ENCODE data around the gene UNC13C. TPM values are rescaled to one million over a fixed set of nuclear protein-coding genes. Genes with fewer than 3 reads are reported as not detected.

Gene UNC13C
- total and polyA plus RNA-seq, 2 experiments from 2014 or later, result not detected

- 16 to 19% methylated on average over 8 of the region's 8 CpGs for WGBS, 2 experiments (ENCODE audit: low coverage in 1 of 2, low lambda C conversion rate in 2 of 2, missing lambda C conversion rate in 2 of 2)
- H3K36me3 ChIP-seq (ENCODE audit: low read depth), result no peaks in the 10 kb centered on the region
- H3K79me2 ChIP-seq (ENCODE audit: insufficient read depth), result no peaks in the 10 kb centered on the region
- DNase-seq, result no peak
- no peaks in the 10 kb centered on the region for H3K9me3 ChIP-seq (ENCODE audit: low read depth)
- H3K27me3 ChIP-seq (replicated peaks; ENCODE audit: insufficient read depth), result no peaks in the 10 kb centered on the region
- no peak overlapping the region for H3K4me2 ChIP-seq (ENCODE audit: unreplicated experiment)
- H3K4me3 ChIP-seq, result no peak overlapping the region
- no peaks in the 10 kb centered on the region for H3F3A ChIP-seq (ENCODE audit: insufficient read depth)
- H3K9me2 ChIP-seq (ENCODE audit: insufficient read depth), result no peaks in the 10 kb centered on the region
- in situ Hi-C loops (cut with MboI), result no loop called here
- no peak overlapping the region for H2AFZ ChIP-seq
- H3K27ac ChIP-seq, result no peak overlapping the region
- no peak overlapping the region for H3K9ac ChIP-seq
- no peaks in the 10 kb centered on the region for H3K4me1 ChIP-seq (ENCODE audit: insufficient read depth)
- TF ChIP-seq EZH2phosphoT487 (IDR thresholded peaks at IDR 0.05; ENCODE audit: insufficient read depth, low read depth), result no peak
- TF ChIP-seq EZH2 (IDR thresholded peaks at IDR 0.05; ENCODE audit: insufficient read depth, poor library complexity, severe bottlenecking), result no peak
- no peaks in the 10 kb centered on the region for H4K20me1 ChIP-seq (ENCODE audit: insufficient read depth)
Observed at GRCh38 chr15:53976844-53977392, 1.3 kb upstream of the UNC13C start.

GRCh38 chr15:53979051-53979788 is 979 bp downstream of the UNC13C start:
- no peak overlapping the region for H3K9ac ChIP-seq
- no peak for TF ChIP-seq EZH2phosphoT487 (IDR thresholded peaks at IDR 0.05; ENCODE audit: insufficient read depth, low read depth)
- no peak for TF ChIP-seq EZH2 (IDR thresholded peaks at IDR 0.05; ENCODE audit: insufficient read depth, poor library complexity, severe bottlenecking)
- H4K20me1 ChIP-seq (ENCODE audit: insufficient read depth), result no peaks in the 10 kb centered on the region
- no peak for DNase-seq
- H3K36me3 ChIP-seq (ENCODE audit: low read depth), result no peaks in the 10 kb centered on the region
- no peak overlapping the region for H3K27ac ChIP-seq
- WGBS, 2 experiments (ENCODE audit: low coverage in 1 of 2, low lambda C conversion rate in 2 of 2, missing lambda C conversion rate in 2 of 2), result 4 to 5% methylated on average over 4 of the region's 4 CpGs
- no peaks in the 10 kb centered on the region for H3K27me3 ChIP-seq (replicated peaks; ENCODE audit: insufficient read depth)
- H3K9me2 ChIP-seq (ENCODE audit: insufficient read depth), result no peaks in the 10 kb centered on the region
- H2AFZ ChIP-seq, result no peak overlapping the region
- in situ Hi-C loops (cut with MboI), result no loop called here
- no peaks in the 10 kb centered on the region for H3K4me1 ChIP-seq (ENCODE audit: insufficient read depth)
- H3K4me2 ChIP-seq (ENCODE audit: unreplicated experiment), result no peak overlapping the region
- no peaks in the 10 kb centered on the region for H3K9me3 ChIP-seq (ENCODE audit: low read depth)
- H3F3A ChIP-seq (ENCODE audit: insufficient read depth), result no peaks in the 10 kb centered on the region
- no peaks in the 10 kb centered on the region for H3K79me2 ChIP-seq (ENCODE audit: insufficient read depth)
- H3K4me3 ChIP-seq, result no peak overlapping the region

GRCh38 chr15:53980021-53980420 is 1.8 kb downstream of the UNC13C start:
- Histone ChIP-seq H3K79me2 (ENCODE audit: insufficient read depth) (no peaks in the 10 kb centered on the region), H3K36me3 (ENCODE audit: low read depth) (no peaks in the 10 kb centered on the region), H3K9ac (no peak overlapping the region), H3F3A (ENCODE audit: insufficient read depth) (no peaks in the 10 kb centered on the region), H2AFZ (no peak overlapping the region), H3K9me2 (ENCODE audit: insufficient read depth) (no peaks in the 10 kb centered on the region), H3K27ac (no peak overlapping the region), H3K27me3 (replicated peaks; ENCODE audit: insufficient read depth) (no peaks in the 10 kb centered on the region), H3K9me3 (ENCODE audit: low read depth) (no peaks in the 10 kb centered on the region), H4K20me1 (ENCODE audit: insufficient read depth) (no peaks in the 10 kb centered on the region), H3K4me2 (ENCODE audit: unreplicated experiment) (no peak overlapping the region), H3K4me1 (ENCODE audit: insufficient read depth) (no peaks in the 10 kb centered on the region), H3K4me3 (no peak overlapping the region)
- TF ChIP-seq EZH2phosphoT487 (IDR thresholded peaks at IDR 0.05; ENCODE audit: insufficient read depth, low read depth) (no peak), EZH2 (IDR thresholded peaks at IDR 0.05; ENCODE audit: insufficient read depth, poor library complexity, severe bottlenecking) (no peak)
- WGBS, 2 experiments (ENCODE audit: low coverage in 1 of 2, low lambda C conversion rate in 2 of 2, missing lambda C conversion rate in 2 of 2), result 15 to 19% methylated on average over 2 of the region's 2 CpGs
- in situ Hi-C loops (cut with MboI), result no loop called here
- DNase-seq, result no peak

GRCh38 chr15:53982071-53982680 is 3.9 kb downstream of the UNC13C start:
- 1% methylated on average over 4 of the region's 4 CpGs for WGBS, 2 experiments (ENCODE audit: low coverage in 1 of 2, low lambda C conversion rate in 2 of 2, missing lambda C conversion rate in 2 of 2)
- no peak overlapping the region for H3K27ac ChIP-seq
- H2AFZ ChIP-seq, result no peak overlapping the region
- no peak for DNase-seq
- H3K9me3 ChIP-seq (ENCODE audit: low read depth), result no peaks in the 10 kb centered on the region
- H3K4me2 ChIP-seq (ENCODE audit: unreplicated experiment), result no peak overlapping the region
- H3K27me3 ChIP-seq (replicated peaks; ENCODE audit: insufficient read depth), result no peaks in the 10 kb centered on the region
- no peaks in the 10 kb centered on the region for H4K20me1 ChIP-seq (ENCODE audit: insufficient read depth)
- no peaks in the 10 kb centered on the region for H3K4me1 ChIP-seq (ENCODE audit: insufficient read depth)
- H3F3A ChIP-seq (ENCODE audit: insufficient read depth), result no peaks in the 10 kb centered on the region
- H3K79me2 ChIP-seq (ENCODE audit: insufficient read depth), result no peaks in the 10 kb centered on the region
- in situ Hi-C loops (cut with MboI), result no loop called here
- no peak for TF ChIP-seq EZH2phosphoT487 (IDR thresholded peaks at IDR 0.05; ENCODE audit: insufficient read depth, low read depth)
- no peak for TF ChIP-seq EZH2 (IDR thresholded peaks at IDR 0.05; ENCODE audit: insufficient read depth, poor library complexity, severe bottlenecking)
- H3K4me3 ChIP-seq, result no peak overlapping the region
- no peak overlapping the region for H3K9ac ChIP-seq
- no peaks in the 10 kb centered on the region for H3K36me3 ChIP-seq (ENCODE audit: low read depth)
- no peaks in the 10 kb centered on the region for H3K9me2 ChIP-seq (ENCODE audit: insufficient read depth)
